Glutamatergic neuron (in vitro differentiated cells): Measurements from ENCODE around the gene CHD6. TPM values are rescaled to one million over a fixed set of nuclear protein-coding genes. Genes with fewer than 3 reads are reported as not detected.

Experiments
- DNase-seq: peaks from one replicate; pipeline ENCODE4 v3.0.0; 2022
- H3K27ac Mint-ChIP-seq: one replicate; pipeline ENCODE4 v1.8.0; 2020; ENCODE audit warnings: mild to moderate bottlenecking, mixed read lengths, inconsistent platforms; ENCODE audit not compliant: unreplicated experiment
- H3K27me3 Mint-ChIP-seq: one replicate; pipeline ENCODE4 v1.8.0; 2020; ENCODE audit warnings: mild to moderate bottlenecking, moderate library complexity, mixed read lengths, inconsistent platforms; ENCODE audit not compliant: unreplicated experiment
- H3K36me3 Mint-ChIP-seq: one replicate; pipeline ENCODE4 v1.8.0; 2020; ENCODE audit warnings: mild to moderate bottlenecking, mixed read lengths, inconsistent platforms; ENCODE audit not compliant: unreplicated experiment
- H3K4me1 Mint-ChIP-seq: one replicate; pipeline ENCODE4 v1.8.0; 2020; ENCODE audit warnings: mild to moderate bottlenecking, low read depth, mixed read lengths, inconsistent platforms; ENCODE audit not compliant: unreplicated experiment
- H3K4me3 Mint-ChIP-seq: one replicate; pipeline ENCODE4 v1.8.0; 2020; ENCODE audit warnings: mild to moderate bottlenecking, mixed read lengths, inconsistent platforms; ENCODE audit not compliant: unreplicated experiment
- H3K9me3 Mint-ChIP-seq: one replicate; pipeline ENCODE4 v1.8.0; 2020; ENCODE audit warnings: mild to moderate bottlenecking, moderate library complexity, mixed read lengths, inconsistent platforms; ENCODE audit not compliant: unreplicated experiment
- total RNA-seq: library from RNA; stranded (reverse); fragmentation: NEBNext Ultra II Directional; extraction: Animal tissue kit (Norgen Biotek cat#: 25700); gene quantifications from one replicate; pipeline ENCODE4 v1.2.1, GENCODE V29; 2021; ENCODE audit not compliant: unreplicated experiment
- TF ChIP-seq, protein P1 (sequence below): fragments of 200-600 bp; sonication (generic); IDR thresholded peaks from one replicate; pipeline ENCODE4 v1.5.0; 2021; ENCODE audit not compliant: partially characterized antibody, unreplicated experiment

CHD6 gene
- total RNA-seq, 1 donor from 2014 or later: 85.6 TPM

DNA sequence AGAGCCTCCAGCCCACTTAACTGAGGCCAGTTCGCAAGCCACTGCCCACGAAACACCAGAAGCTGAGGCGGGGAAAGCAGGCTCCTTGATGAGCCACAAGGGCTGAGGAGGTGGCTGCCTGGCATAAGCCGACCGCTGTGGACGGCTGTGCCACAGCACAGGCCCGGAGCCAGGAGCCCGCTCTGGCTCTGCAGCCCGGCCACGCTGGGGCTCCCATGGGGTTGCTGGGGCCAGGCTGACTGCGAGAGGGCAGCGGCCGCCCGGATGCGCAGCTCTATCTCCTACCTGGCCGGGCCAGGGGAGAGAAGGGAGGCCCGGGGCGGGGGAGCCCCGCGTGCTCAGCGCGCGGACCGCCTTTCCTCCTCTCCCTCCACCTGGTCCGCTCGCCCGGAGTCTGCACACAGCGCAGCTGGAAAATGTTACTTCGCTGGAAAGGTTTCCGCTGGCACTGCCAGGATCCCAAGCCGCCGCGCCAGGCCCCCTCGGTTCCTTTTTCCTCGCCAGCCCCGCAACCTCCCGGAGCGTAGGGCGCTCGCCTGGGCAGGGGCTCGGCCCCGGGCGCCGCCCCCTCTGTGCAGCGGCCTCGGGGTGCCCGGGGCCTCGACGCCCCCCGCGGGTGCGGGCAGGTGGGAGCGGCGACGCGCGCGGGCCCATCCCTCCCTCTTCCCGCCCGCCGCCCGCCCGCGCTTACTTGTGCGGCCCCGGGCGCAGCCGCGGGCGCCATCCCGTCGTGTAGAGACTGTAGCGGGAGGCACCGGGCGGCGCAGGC, 252.2 kb downstream of the CHD6 start:
- Mint-ChIP-seq H3K4me1 (no peaks in the 10 kb centered on the region), H3K36me3 (peaks cover under 1% of the 10 kb centered on the region), H3K4me3 (peak overlapping the region; percentile 35), H3K27ac (peak overlapping the region; percentile 8), H3K9me3 (peaks cover 9% of the 10 kb centered on the region), H3K27me3 (peaks cover 18% of the 10 kb centered on the region)
- TF ChIP-seq, protein P1, sequence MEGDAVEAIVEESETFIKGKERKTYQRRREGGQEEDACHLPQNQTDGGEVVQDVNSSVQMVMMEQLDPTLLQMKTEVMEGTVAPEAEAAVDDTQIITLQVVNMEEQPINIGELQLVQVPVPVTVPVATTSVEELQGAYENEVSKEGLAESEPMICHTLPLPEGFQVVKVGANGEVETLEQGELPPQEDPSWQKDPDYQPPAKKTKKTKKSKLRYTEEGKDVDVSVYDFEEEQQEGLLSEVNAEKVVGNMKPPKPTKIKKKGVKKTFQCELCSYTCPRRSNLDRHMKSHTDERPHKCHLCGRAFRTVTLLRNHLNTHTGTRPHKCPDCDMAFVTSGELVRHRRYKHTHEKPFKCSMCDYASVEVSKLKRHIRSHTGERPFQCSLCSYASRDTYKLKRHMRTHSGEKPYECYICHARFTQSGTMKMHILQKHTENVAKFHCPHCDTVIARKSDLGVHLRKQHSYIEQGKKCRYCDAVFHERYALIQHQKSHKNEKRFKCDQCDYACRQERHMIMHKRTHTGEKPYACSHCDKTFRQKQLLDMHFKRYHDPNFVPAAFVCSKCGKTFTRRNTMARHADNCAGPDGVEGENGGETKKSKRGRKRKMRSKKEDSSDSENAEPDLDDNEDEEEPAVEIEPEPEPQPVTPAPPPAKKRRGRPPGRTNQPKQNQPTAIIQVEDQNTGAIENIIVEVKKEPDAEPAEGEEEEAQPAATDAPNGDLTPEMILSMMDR: no peak
- no peak for DNase-seq

DNA sequence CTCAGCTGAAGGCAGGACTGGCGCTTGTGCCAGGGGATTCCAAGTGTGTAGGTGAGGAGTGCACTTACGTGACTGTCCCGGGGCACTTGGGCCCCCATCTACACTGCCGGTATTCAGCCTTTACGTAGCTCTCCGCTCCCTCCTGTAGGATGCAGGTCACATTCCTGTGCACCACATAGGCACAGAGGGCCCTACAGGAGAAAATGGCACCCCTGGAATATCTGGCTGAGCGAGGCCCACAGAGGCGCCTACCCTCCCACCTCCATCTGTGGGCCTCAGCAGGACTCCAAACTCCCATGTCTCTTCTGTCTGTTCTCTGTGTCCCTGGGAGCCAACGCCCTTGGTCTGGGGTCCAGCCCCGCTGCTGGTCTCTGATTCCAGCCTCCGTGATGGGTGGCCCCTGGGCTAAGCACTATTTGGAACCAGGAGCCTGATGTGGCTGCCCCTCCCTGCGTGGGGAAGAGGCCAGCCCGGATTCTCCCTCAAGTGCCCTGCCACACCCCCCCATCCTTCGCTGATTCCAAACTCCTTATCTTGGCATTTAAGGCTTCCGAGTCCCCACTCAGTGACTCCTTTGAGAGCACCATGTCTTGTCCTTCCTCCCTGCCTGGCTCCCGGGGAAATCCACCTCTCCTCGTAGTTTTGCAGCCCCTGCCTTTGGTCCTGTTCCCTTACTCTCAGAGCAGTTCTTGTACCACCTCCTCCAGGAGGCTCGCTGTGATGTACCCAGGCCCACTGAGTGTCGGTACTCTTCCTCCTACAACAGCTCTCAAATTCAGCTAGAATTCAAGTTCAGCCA, 253.0 kb downstream of the CHD6 start:
- Mint-ChIP-seq H3K4me1 (no peaks in the 10 kb centered on the region), H3K36me3 (no peaks in the 10 kb centered on the region), H3K9me3 (peaks cover 9% of the 10 kb centered on the region), H3K27ac (peak overlapping the region; percentile 8), H3K27me3 (peaks cover 18% of the 10 kb centered on the region), H3K4me3 (peak overlapping the region; percentile 35)
- no peak for DNase-seq
- TF ChIP-seq, protein P1: no peak

DNA sequence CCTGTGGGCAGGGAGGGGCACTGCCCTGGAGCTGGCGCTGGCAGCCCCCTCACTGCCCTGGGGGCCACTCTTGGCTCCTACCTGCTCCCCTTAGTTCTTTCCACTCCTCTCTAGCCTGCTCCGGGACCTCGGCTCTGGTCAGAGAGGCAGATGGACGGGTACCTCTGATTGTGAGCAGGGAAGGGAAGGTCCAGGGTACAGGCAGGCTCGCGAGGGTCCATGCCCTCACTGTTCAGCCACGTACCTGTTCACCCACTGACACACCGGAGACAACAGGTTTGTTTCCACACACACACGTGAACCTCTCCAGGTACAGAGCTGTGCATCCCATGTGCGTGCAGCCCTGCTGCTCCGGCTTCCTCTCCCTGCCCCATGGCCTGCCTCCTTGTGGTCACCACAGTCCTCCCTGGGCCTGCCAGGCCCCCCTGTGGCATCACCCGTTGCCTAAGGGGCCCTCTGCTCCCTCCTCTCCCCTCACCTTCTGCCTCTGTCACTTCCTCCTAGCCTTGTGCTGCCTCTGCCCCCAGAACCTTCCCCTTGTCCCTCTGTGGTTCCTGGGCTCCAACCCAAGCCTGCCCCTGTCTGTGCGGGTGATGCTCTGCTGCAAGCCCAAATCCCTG, 253.8 kb downstream of the CHD6 start:
- no peak overlapping the region for H3K4me3 Mint-ChIP-seq
- peaks cover 9% of the 10 kb centered on the region for H3K9me3 Mint-ChIP-seq
- H3K4me1 Mint-ChIP-seq: no peaks in the 10 kb centered on the region
- H3K27ac Mint-ChIP-seq: no peak overlapping the region
- no peaks in the 10 kb centered on the region for H3K36me3 Mint-ChIP-seq
- no peak for DNase-seq
- peaks cover 15% of the 10 kb centered on the region for H3K27me3 Mint-ChIP-seq
- TF ChIP-seq, protein P1: no peak

DNA sequence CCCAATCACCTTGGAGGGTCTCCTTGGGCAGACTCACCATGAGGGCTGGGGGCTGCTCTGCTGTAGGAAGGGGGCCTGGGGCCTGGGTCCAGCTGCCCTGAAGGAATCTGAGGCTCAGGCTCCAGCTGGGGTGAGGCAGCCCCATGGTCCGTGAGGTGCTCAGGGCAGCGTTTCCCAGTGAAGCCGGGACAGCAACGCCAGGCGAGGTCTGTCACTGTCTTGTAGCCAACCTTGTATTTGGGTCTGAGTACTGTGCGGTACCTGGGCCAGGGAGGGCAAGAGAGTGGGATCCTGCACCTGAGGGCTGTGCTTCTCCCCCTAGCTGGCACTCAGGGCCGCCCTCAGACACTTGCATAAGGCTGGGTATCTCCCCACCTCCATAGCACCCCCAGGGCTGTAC, 254.6 kb downstream of the CHD6 start:
- Mint-ChIP-seq H3K9me3 (peaks cover 9% of the 10 kb centered on the region), H3K4me3 (no peak overlapping the region), H3K27ac (no peak overlapping the region), H3K4me1 (no peaks in the 10 kb centered on the region), H3K36me3 (no peaks in the 10 kb centered on the region), H3K27me3 (peaks cover 14% of the 10 kb centered on the region)
- TF ChIP-seq, protein P1: no peak
- no peak for DNase-seq
